Stimulated activated CD4-positive, alpha-beta T cell treated with anti-CD3 and anti-CD28 coated beads, Interleukin-2, amount 100 ng/mL, for 24 hours (primary cell): ENCODE measurements around the gene CAPN7.
A peak's percentile ranks its signal among the peaks of the same experiment; 100 is the strongest.

ENCODE experiments used
- DNase-seq, 2 donors: peaks; one replicate each; pipeline ENCODE4 v3.0.0-alpha.2; 2020

CAPN7 gene

GRCh38 chr3:15255215-15255614 is 49.2 kb downstream of the CAPN7 start:
- DNase-seq = no peak

- DNase-seq = no peak
Measured at GRCh38 chr3:15256861-15257341, 50.9 kb downstream of the CAPN7 start.

GRCh38 chr3:15258720-15259119 is 52.7 kb downstream of the CAPN7 start:
- no peak for DNase-seq

DNA sequence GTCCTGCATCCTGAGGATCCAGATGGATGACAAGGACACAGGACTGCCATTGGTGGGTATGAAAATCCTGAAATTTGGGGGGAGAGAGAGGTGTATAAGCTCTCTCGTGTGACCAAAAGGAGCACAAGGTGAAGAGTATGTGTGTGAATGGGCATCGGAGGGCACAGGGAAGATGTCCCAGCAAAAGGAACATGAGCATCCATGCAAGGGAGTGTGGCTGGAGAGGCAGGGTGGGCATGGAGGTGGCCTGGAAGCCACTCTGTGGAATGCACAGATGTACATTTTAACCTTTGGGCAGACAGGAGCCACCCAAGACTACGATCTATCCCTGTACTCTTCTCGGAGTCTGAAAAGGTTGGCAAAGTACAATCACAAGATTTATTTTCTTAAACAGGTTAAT is 54.5 kb downstream of the CAPN7 start:
- DNase-seq = no peak

DNA sequence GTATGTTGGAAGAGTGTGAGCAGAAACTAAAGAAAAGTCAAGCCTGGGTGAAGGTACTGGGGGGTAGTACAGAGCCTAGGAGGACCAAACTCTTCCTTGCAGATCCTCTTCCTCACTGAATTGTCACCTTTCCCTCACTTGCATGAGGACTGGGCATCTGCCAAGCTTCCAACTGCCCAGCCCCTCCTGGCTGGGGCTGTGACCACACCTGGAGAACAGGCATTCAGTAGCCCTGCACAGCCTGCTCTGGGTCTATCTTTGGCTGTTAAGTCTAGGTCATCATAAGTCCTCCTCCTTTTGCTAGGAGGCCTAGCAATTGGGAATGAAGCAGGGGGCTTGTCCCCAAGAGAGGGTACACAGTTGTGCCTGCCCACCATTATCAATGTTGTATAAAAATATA is 55.2 kb downstream of the CAPN7 start:
- DNase-seq = no peak

DNA sequence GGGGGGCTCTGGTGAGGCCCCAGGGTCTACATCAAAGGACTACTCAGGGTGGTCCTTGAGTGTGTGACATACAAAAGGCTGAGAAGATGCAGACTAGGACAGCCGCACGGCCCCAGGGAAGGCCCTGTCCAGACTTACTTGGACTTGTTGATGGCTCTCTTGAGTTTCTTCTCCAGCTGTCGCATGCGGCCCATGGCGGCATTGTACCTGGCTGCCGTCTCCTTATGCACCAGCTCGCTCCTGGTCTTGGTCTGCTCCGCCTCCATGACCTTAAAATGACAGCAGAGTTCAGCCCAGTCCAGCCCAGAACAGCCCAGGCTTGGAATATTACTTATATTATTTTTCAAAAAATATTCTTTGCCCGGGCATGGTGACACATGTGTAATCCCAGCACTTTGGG is 56.0 kb downstream of the CAPN7 start:
- no peak for DNase-seq

DNA sequence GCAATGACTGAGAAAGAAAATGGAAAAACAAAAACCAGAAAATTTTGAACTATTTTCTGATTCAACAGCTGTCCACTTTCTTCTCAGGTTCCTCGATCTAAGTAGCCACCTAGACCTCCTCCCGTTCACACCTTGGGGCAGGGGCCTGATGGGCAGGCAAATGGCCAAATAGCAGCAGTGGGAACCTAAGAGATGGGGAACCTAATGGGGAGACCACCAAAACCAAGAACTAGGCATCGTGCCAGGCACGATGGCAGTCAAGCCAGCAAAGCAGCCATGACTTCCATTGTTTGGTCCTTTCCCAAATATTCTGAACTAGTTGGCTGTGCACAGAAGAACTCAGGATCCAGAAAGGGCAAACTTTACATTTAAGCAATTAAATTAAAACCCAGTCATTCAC is 57.1 kb downstream of the CAPN7 start:
- no peak for DNase-seq

DNA sequence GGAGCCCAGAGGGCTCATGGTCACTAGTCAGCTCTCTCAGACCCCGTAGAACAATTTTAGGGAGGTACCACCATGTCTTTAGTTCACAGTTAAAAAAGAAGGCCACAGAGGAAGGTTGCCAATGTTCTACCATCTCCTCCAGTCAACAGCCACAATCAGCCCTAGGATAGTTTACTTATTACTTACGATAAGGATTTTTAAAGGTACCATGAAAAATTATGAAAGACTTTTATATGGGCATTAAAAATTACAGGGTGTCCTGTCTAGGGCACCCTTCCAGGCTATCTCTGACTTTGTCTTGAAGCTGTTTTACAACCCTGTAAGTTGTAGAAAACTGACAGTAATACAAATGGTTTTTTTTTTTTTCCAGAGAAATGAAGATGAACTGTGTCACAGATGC is 57.9 kb downstream of the CAPN7 start:
- DNase-seq = no peak

DNA sequence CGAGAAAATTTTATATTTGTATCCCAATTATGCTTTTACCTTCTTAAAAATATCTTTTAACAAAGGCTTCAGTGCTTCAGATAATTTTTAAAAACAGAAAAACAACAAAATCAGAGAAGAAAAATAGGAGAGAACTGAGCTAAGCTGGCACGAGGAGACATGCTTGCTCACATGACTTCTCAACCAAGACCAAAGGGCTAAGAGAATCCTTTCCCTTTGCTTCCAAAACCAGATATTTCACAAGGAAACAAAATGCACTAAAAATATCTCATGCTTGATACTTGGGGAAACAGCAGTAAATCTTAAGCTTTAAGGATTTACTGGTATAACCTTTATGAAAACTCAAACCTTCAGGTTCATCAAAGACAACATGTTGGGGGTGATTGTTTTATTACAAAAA is 58.4 kb downstream of the CAPN7 start:
- no peak for DNase-seq

- DNase-seq = no peak
Measured at GRCh38 chr3:15265655-15266509, 59.8 kb downstream of the CAPN7 start.

- DNase-seq = no peak
Measured at GRCh38 chr3:15266510-15267376, 60.7 kb downstream of the CAPN7 start.

DNA sequence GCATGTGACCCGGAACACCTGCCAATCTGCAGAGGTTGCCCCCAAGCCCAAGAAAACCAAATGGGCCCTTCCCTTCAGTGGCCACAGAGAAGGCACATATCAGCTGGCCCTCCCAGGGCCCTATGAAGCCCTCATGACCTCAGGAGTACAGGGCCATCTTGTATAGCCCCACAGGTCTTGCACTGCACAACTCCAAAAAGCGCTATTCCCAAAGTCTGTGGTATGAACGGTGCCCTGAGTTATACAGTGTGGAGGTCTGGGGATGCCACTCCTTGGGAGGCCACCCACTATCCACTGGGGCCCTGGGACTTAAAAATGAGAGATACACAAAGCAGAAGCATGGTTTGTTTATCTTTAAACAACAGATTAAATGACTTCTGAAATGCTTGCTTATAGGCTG is 61.5 kb downstream of the CAPN7 start:
- peak in 1 of 2 donors; percentile 16 for DNase-seq

DNA sequence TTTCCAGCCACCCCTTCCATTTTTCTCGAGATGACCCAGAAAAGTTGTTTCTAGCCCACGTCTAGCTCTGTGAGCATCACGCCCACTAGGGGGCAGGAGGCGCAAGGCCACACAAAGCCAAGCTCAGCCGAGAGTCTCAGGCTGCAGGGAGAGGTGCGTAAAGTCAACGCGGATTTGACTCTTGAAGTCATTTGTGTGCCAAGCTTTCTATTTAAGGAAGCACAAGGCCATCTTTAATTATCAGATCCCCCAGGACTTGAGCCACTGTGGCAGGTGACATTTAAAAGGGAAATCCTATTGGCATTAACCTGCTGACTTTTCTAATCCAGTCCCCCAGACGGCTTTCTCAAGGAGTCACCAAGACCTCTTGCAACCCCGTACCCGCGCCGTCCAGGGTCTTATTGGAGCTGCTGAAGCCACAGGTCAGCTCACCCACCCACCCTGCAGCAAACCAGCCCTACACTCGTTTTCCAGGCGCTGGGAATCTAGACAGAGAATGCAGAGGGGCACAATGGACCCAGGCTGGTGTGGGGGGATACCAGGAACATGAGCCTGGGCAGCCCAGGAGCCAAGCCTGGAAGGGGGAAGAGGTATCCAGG is 62.1 kb downstream of the CAPN7 start:
- DNase-seq = peak; percentile 87 to 89

DNA sequence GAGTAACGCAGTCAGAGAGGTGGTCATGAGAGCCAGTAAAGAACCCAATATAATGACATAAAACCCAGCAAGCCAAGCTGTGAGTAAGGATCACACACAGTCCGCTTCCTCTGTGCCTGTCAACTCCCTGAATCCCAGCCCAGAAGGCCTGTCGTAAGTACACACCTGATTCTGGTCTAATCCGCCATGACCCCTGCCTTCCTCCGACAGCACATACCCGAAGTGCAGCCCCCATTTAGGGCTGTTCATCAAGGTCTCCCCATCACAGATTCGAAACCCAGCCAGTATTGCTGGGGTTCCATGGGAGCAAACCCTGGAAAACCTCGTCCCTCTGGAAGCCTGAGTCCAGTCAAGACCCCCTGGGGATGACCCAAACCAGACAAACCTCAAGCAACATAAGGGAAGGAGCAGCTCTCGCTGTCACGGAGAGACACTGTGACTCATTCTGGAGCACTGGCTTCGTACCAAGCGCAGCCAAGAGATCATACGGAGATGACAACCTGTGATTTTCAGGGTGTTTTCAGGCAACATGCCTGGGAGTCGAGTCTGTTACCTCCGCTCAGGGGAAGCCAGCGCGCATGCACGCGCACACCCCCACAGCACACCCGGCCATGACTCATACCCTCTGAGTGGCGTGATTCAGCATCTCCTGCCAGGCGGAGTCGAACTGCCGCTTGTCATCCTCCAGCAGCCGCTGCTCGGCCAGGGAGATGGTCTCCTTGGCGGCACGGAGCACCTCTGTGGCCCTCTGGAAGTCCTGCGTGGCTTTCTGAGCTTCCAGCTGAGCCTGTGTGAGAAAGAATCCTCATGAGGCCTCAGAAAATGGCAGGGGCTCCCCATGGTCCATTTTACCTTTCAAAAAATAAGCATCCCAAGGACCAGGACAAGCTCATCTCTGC is 63.3 kb downstream of the CAPN7 start:
- peak; percentile 84 to 86 for DNase-seq

DNA sequence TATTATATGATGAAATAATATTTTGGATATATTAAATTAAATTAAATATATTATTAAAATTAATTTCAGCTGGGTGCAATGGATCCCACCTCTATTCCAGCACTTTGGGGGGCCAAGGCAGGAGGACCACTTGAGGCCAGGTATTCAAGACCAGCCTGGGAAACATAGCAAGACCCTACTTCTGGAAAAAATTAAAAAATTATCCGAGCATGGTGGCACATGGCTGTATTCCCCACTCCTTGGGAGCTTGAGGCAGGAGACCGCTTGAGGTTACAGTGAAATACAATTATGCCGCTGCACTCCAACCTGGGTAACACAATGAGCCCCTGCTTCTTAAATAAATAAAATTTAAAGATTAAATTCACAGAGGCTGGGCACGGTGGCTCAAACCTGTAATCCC is 65.0 kb downstream of the CAPN7 start:
- DNase-seq = peak in 1 of 2 donors; percentile 15

DNA sequence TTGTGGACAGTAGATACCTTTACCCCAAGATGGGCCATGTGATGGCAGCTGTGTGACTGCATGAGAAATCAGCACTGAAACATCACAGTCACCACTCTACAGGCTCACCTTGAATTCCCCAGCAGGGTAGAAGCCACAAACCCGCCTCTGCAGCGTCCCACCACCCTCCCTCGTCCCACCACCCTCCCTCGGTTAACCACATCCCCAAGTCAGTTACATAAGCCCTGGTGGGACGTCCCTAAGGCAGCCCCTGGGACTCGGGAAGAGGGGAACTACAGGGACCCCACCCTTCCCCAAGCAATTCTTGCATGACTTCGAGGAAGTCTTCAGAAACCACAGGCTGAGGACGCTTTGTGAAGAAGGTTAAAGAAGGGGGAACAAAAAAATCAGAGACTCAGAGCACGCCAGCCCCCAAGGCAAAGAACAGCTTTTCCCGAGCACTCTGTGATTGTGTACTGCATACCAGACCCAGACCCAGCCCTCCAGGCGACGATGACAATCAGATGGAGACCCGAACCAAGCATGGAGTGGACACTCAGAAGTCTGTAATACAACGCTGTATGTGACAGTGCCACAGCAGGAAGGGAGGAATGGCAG is 65.8 kb downstream of the CAPN7 start:
- DNase-seq = peak; percentile 68 to 78

DNA sequence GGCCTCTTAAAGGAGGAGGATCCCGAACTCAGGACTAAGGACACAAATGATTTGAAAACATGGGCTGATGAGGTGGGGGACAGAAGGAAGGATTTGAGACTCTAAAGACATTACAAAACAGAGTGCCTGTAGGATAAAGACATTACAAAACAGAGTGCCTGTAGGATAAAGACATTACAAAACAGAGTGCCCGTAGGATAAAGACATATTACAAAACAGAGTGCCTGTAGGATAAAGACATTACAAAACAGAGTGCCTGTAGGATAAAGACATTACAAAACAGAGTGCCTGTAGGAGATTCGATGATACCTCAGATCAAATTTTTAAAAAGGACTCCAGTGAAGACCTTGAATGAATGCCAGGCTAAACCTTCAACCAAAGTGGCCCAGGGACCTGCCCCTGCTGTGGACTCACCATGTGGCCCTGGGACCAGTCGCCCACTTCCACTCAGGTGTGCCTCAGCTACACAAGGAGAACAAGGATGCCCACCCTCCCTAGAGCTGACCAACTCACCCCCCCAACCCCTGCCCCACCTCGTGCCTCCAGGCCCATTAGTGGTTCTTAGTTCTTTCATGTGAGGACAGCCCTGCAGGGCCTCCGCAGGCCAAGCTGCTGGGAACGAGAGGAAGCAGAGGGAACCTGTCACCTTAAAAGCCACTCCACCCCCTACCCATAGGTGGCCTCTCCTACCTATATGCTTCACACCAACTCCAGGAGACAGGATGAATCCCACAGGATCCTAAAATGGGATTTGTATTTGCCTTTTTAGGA is 66.6 kb downstream of the CAPN7 start:
- no peak for DNase-seq

DNA sequence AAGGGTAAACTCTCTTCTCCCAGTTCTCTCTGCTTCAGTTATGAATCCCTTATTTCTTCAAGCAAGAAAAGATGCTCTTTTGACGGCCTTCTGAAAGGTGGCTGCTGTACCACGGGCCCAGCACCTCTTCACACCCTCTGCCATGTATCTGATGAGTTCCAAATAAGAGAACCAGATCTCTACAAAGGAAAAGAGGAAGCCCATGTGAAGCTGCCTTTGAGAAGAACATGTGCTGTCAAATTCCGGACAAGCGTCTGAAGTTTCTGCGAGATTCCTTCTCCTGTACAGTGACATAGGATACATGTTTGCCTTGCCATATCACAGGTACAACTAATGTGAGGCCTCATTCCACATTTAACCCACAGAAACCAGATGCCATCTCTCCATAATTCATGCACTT is 67.2 kb downstream of the CAPN7 start:
- DNase-seq = no peak

- no peak for DNase-seq
Measured at GRCh38 chr3:15276028-15276724, 70.1 kb downstream of the CAPN7 start.

- no peak for DNase-seq
Measured at GRCh38 chr3:15277861-15278500, 71.9 kb downstream of the CAPN7 start.
